DMS53 (cell line): Measurements from ENCODE around the gene SUN3.
"Not testable (repeated sequence)": the region's sequence is repeated elsewhere in the genome, so short reads cannot be mapped to it uniquely, and the experiment has no call there.

Source experiments
- DNase-seq: peaks from one replicate; lab custom pipeline; 2025; lab: John Stamatoyannopoulos, UW

SUN3 gene

GRCh38 chr7:48031111-48031510 is 2.2 kb upstream of the SUN3 start:
- DNase-seq, result peak; percentile 17

DNA sequence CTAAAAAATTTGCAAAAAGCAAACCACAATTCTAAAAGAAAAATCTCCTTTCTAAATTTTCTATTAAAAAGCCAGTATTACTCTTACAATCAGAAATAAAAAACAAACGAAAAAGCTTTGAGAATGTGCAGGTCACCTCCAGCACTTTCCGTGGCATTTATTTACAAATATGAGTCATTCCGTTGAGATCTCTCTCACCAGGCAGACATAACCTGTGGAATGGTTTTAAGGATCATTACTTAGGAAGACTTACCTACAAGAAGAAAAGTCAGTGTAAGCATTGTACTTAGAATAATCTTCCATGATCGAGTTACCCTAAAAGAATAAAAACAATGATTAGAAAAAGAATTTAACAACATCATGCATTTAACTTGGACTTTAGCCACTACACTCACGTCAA is 3.3 kb downstream of the SUN3 start:
- DNase-seq, result peak; percentile 81

DNA sequence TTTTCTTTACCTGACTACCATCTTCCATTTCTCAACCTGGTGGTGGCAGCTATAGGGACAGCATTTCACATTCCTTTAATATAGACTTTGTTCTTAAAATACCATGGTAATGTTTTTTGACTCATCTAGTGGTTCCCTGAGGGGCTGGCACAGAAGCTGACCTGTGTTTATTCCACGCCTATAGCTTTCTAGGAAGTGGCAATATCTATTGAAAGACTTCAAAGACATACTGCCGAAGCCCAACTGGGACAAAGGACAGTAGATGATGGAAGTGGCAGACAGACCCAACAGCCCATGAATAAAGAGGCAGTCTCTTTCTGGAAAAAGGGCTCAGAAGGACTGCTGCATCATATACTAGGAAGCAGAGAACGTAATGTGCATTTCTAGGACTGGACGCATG is 11.2 kb downstream of the SUN3 start:
- no peak for DNase-seq

- DNase-seq, result no peak
Measured at GRCh38 chr7:48016641-48017040, 12.3 kb downstream of the SUN3 start.

GRCh38 chr7:48011951-48012350 is 17.0 kb downstream of the SUN3 start:
- no peak for DNase-seq

GRCh38 chr7:48011323-48011722 is 17.6 kb downstream of the SUN3 start:
- no peak for DNase-seq

- DNase-seq, result no peak
Measured at GRCh38 chr7:48009954-48010353, 19.0 kb downstream of the SUN3 start.

DNA sequence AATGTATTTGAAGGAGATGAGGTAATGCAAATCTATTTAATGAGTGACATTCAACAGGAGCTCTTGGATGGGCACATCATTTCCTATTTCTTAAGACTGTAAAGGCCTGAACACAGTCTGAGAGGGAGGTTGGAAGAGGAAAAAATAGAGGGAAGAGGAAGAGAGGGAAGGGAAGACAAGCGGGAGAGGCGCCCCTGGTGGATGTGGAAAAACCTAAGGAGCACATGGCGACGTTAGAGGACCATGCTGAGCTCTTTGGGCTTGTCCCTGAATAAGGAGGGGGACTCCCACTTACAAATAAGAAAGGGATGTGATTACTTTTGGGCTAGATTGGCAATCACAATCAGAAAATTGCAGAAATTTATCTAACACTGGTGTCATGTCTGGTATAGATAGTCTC is 19.6 kb downstream of the SUN3 start:
- no peak for DNase-seq

DNA sequence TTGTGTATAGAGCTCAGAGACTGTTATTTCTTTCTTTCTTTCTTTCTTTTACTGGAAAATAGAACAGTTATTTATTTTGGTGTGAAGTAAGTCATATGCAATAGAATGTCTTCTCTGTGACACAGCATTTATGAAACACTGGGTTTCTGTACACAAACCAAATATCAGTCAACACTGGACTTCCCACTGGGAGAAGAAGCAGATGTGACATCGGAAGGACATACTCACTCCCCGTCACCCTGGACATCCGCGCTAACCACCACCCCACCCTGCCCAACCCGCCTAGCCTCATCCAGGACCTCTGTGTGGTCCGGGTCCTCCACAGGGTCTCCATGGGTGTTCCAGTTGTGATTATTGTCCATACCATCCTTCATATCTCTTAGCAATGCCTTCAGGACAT is 22.0 kb downstream of the SUN3 start:
- DNase-seq, result no peak

DNA sequence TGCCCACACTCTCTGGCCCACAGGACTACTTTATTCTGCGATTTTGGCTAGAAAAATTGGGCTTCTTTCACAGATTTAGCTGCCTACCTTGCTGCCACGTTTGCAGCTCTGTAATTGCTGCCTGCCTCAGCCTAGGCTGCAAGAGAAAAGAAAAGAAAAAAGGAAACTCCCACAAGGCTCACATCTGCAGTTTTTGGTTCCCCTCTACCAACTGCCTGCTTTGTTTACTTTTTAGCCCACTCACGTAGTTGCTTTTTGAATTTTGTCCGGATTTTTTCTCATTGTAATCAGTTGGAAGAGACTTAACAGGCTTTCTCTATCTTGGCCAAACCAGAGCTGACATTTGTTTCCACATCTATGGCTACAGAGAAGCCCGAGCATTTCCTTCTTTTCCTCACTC is 24.3 kb downstream of the SUN3 start:
- DNase-seq, result no peak

DNA sequence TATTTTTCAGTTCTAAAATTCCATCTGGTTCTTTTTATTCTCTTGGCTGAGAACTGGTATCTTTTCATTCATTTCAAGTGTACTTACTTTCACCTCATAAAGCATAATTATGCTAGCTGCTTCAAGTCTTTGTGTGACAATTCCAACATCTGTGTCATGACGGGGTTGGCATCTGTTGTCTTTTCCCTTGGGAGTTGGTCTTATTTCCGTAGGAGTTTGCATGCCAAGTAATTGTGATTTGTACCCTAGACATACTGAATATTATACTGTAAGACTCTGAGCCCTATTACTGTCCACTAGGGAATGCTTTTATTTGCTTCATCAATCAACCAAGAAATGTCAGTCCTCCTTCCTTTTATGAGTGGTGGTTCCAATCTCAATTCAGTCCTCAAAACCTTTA is 24.9 kb downstream of the SUN3 start:
- DNase-seq, result no peak

DNA sequence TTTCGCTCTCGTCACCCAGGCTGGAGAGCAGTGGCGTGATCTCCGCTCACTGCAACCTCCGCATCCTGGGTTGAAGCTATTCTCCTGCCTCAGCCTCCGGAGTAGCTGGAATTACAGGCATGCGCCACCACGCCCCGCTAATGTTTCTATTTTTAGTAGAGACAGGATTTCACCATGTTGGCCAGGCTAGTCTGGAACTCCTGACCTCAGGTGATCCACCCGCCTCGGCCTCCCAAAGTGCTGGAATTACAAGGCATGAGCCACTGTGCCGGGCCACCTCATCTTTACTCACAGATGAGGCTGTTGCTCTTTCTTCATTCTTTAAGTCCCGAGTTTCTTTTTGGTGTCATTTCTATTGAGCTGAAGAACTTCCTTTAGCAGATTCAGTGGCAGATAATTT is 28.7 kb downstream of the SUN3 start:
- DNase-seq, result not testable (repeated sequence)

DNA sequence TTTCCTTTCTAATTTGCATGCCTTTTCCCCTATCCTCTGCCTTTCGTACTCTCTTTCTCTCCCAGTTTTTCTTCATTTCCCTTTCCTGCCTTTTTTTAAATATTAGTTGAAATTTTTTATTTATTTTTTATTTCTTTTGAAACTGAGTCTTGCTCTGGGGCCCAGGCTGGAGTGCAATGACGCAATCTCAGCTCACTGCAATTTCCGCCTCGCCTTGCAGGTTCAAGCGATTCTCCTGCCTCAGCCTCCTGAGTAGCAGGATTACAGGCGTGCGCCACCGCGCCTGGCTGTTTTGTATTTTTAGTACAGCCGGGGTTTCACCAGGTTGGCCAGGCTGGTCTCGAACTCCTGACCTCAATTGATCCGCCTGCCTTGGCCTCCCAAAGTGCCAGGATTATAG is 29.5 kb downstream of the SUN3 start:
- no peak for DNase-seq

- DNase-seq, result peak; percentile 52
Measured at GRCh38 chr7:47992446-47992845, 36.5 kb downstream of the SUN3 start.

- DNase-seq, result peak; percentile 95
Measured at GRCh38 chr7:47991741-47992311, 37.1 kb downstream of the SUN3 start.

- peak; percentile 28 for DNase-seq
Measured at GRCh38 chr7:47991270-47991669, 37.6 kb downstream of the SUN3 start.

- DNase-seq, result no peak
Measured at GRCh38 chr7:47990592-47990991, 38.3 kb downstream of the SUN3 start.

DNA sequence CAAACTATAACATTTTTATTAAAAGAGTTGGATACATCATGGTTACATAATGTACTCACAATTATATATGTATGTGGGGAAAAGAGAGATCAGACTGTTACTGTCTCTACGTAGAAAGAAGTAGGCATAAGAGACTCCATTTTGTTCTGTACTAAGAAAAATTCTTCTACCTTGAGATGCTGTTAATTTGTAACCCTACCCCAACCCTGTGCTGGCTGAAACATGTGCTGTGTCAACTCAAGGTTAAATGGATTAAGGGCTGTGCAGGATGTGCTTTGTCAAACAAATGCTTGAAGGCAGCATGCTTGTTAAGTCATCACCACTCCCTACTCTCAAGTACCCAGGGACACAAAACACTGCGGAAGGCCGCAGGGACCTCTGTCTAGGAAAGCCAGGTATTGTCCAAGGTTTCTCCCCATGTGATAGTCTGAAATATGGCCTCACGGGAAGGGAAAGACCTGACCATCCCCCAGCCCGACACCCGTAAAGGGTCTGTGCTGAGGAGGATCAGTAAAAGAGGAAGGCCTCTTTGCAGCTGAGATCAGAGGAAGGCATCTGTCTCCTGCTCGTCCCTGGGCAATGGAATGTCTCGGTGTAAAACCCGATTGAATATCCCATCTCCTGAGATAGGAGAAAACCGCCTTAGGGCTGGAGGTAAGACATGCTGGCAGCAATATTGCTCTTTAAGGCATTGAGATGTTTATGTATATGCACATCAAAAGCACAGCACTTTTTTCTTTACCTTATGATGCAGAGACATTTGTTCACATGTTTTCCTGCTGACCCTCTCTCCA is 39.1 kb downstream of the SUN3 start:
- DNase-seq, result peak; percentile 85

GRCh38 chr7:47988496-47989386 is 40.2 kb downstream of the SUN3 start:
- DNase-seq, result peak; percentile 60

GRCh38 chr7:47982610-47983009 is 46.3 kb downstream of the SUN3 start:
- peak; percentile 12 for DNase-seq

DNA sequence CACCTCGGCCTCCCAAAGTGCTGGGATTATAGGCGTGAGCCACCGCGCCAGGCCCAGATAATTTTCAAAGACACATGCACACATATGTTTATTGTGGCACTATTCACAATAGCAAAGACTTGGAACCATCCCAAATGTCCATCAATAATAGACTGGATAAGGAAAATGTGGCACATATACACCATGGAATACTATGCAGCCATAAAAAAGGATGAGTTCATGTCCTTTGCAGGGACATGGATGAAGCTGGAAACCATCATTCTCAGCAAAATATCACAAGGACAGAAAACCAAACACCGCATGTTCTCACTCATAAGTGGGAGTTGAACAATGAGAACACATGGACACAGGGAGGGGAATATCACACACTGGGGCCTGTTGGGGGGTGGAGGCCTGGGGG is 48.3 kb downstream of the SUN3 start:
- not testable (repeated sequence) for DNase-seq

- DNase-seq, result no peak
Measured at GRCh38 chr7:47979832-47980181, 49.1 kb downstream of the SUN3 start.
